ENCODE data around the gene SH2D3C. TPM values are rescaled to one million over a fixed set of nuclear protein-coding genes. Genes with fewer than 3 reads are reported as not detected.

The SH2D3C gene
- total RNA-seq, 4 donors from 2014 or later, result 1.4 to 22.3 (median 4.1) TPM

DNA sequence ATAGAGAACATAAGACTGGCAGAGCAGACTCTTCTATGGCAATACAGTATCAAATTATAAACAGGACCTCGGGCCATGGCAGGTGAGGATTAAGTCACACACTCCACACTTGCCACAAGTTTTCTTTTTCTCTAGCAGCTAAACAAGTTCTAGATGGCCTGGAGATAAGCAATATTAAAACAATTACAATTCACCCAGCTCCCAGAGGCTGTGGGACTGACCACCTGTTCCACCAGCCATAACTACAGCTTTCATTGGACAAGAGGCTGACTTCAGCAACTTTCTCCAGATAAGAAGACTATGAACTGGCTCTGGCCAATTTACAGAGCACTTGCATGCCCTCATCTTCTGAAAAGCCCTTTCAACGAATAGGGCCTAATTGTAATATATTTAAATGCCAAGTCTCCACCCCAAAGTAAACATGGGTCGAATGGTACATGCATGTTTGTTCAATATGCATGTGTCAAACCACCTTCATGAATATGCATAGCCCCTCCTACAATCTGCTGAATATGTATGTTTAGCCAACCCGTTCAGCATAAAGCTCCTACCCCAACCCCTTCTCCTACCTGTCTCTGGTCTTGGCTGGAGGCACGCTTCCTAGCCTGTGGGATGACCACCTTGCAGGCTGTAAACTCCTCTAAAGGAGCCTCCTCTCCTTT lies 77.7 kb downstream of the SH2D3C start:
- Histone ChIP-seq H3K9me3 (no peaks in the 10 kb centered on the region), H3K27me3 (no peaks in the 10 kb centered on the region), H3K4me3 (no peak overlapping the region), H3K27ac (no peak overlapping the region), H3K36me3 (no peaks in the 10 kb centered on the region), H3K4me1 (no peaks in the 10 kb centered on the region)
- TF ChIP-seq CTCF (IDR thresholded peaks at IDR 0.05) (no peak), POLR2A (IDR thresholded peaks at IDR 0.05) (no peak)
- DNase-seq, result no peak

- Histone ChIP-seq H3K27me3 (no peaks in the 10 kb centered on the region), H3K4me1 (no peaks in the 10 kb centered on the region), H3K36me3 (no peaks in the 10 kb centered on the region), H3K4me3 (no peak overlapping the region), H3K27ac (peak overlapping the region in 1 of 4 donors; percentile 82), H3K9me3 (no peaks in the 10 kb centered on the region)
- no peak for DNase-seq
- TF ChIP-seq POLR2A (IDR thresholded peaks at IDR 0.05), result no peak
- no peak for TF ChIP-seq CTCF (IDR thresholded peaks at IDR 0.05)
These were observed 78.3 kb downstream of the SH2D3C start for GRCh38 chr9:127700140-127700539.

DNA sequence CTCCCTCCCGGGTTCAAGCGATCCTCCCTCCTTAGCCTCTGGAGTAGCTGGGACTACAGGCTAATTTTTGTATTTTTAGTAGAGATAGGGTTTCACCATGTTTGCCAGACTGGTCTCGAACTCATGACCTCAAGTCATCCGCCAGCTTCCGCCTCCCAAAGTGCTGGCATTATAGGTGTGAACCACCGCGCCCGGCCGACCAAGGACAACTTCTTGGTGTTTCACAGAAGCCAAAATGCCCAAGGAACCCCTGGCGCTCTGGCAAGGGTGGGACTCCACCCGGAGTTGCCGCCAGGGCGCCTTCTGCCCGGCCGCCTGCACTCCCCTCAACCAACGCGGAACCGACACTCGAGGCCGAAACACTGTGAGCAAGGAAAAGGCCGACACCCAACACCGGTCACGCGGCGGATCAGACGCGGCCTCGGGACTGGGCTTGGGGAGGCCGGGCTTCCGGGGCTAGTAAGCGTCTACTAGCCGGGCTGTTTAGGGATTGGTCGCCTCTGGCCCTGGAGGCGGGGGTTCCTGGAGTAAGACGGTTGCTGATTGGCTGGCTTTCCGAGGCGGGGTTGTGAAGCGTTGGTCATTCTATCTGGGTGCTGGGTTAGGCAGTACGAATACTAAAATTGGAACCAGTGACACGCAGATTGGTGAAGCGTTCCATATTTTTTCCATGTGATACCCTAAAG lies 79.3 kb downstream of the SH2D3C start:
- DNase-seq, result peak; percentile 90 to 96 (median 90)
- peak in 1 of 2 donors; percentile 36 for TF ChIP-seq POLR2A (IDR thresholded peaks at IDR 0.05)
- TF ChIP-seq CTCF (IDR thresholded peaks at IDR 0.05), result peak in 3 of 6 experiments; percentile 11 to 21 (median 20)
- H3K4me1 ChIP-seq, result no peaks in the 10 kb centered on the region
- no peaks in the 10 kb centered on the region for H3K9me3 ChIP-seq
- H3K27ac ChIP-seq, result peak overlapping the region; percentile 61 to 82 (median 72)
- peak overlapping the region; percentile 16 to 44 (median 33) for H3K4me3 ChIP-seq
- no peaks in the 10 kb centered on the region for H3K36me3 ChIP-seq
- H3K27me3 ChIP-seq, result no peaks in the 10 kb centered on the region

- TF ChIP-seq POLR2A (IDR thresholded peaks at IDR 0.05), result no peak
- TF ChIP-seq CTCF (IDR thresholded peaks at IDR 0.05), result no peak
- H3K27ac ChIP-seq, result no peak overlapping the region
- no peaks in the 10 kb centered on the region for H3K36me3 ChIP-seq
- no peaks in the 10 kb centered on the region for H3K27me3 ChIP-seq
- H3K9me3 ChIP-seq, result no peaks in the 10 kb centered on the region
- H3K4me3 ChIP-seq, result no peak overlapping the region
- DNase-seq, result no peak
- H3K4me1 ChIP-seq, result no peaks in the 10 kb centered on the region
These were observed 80.1 kb downstream of the SH2D3C start for GRCh38 chr9:127698386-127698785.

DNA sequence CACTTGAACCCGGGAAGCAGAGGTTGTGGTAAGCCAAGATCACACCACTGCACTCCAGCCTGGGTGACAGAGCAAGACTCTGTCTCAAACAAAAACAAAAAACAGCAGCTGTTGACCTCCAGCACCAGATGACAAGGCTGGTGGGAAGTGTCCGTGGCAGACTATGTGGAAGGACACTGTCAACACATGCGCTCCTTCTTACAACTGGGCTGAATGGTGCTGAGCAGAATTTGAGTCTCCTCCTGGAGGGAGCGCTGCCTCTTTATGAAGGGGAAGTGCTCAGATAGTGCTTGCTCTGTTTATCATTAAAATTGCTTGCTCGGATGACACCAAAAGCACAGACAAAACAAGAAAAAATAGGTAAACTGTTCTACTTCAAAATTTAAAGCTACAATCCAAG lies 80.9 kb downstream of the SH2D3C start:
- no peak for TF ChIP-seq POLR2A (IDR thresholded peaks at IDR 0.05)
- no peak for TF ChIP-seq CTCF (IDR thresholded peaks at IDR 0.05)
- Histone ChIP-seq H3K4me3 (no peak overlapping the region), H3K27ac (no peak overlapping the region), H3K4me1 (no peaks in the 10 kb centered on the region), H3K9me3 (no peaks in the 10 kb centered on the region), H3K27me3 (no peaks in the 10 kb centered on the region), H3K36me3 (no peaks in the 10 kb centered on the region)
- no peak for DNase-seq

Measured in Peyer's patch (tissue), 4 donors.